ENCODE results near the gene VMA21.

Gene VMA21

DNA sequence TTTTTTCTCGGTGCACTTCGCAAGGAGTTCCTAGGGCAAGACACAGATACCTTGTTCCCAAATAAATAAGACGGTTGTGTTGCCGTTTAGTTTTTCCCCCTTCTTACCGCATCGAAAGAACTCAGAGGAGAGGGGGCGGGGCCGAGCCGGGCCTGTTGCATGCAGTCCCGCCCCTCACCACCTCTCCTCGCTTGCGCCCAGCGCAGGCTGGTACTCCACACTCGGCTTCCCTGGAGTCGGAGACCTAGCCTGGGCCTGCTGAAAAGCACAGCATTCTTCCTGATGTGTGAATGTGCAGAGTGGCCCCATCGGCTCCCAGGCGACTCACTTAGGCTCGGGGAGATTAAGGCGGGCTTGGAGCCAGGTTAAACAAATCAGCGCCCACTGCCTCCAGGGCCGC, 26.1 kb upstream of the VMA21 start:
- H3K4me3 ChIP-seq (ENCODE audit: low read depth in 1 of 2, low read length in 1 of 2): no peak overlapping the region
- no peaks in the 10 kb centered on the region for H3K4me1 ChIP-seq (ENCODE audit: control insufficient read depth in 1 of 2, insufficient read depth in 1 of 2, low read depth in 1 of 2, low read length in 1 of 2)
- no peaks in the 10 kb centered on the region for H3K9me3 ChIP-seq
- H3K27ac ChIP-seq: no peak overlapping the region
- TF ChIP-seq, protein P1, sequence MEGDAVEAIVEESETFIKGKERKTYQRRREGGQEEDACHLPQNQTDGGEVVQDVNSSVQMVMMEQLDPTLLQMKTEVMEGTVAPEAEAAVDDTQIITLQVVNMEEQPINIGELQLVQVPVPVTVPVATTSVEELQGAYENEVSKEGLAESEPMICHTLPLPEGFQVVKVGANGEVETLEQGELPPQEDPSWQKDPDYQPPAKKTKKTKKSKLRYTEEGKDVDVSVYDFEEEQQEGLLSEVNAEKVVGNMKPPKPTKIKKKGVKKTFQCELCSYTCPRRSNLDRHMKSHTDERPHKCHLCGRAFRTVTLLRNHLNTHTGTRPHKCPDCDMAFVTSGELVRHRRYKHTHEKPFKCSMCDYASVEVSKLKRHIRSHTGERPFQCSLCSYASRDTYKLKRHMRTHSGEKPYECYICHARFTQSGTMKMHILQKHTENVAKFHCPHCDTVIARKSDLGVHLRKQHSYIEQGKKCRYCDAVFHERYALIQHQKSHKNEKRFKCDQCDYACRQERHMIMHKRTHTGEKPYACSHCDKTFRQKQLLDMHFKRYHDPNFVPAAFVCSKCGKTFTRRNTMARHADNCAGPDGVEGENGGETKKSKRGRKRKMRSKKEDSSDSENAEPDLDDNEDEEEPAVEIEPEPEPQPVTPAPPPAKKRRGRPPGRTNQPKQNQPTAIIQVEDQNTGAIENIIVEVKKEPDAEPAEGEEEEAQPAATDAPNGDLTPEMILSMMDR (IDR thresholded peaks at IDR 0.05): no peak
- peaks cover 21% of the 10 kb centered on the region for H3K27me3 ChIP-seq
- H3K36me3 ChIP-seq: no peaks in the 10 kb centered on the region

DNA sequence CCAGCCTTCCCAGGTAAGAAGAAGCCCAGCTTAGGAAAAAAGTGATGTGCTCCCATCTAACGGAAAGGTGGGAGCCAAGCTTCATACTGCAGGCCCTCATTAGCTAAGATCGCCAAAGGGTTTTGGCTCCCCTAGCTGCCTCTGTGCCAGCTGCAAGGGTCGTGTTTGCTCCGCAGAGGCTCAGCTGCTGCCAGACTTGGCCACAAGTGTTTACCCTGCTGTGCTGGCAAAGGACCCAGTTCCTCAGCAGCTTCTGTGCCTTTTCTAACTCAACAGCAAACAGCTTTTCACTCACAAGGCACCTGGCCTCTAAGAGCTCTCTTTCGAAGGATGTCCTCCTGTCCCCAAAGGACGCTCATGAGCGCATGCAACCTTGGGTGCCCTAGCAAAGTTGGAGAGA, 12.2 kb upstream of the VMA21 start:
- H3K9me3 ChIP-seq: no peaks in the 10 kb centered on the region
- H3K4me3 ChIP-seq (ENCODE audit: low read depth in 1 of 2, low read length in 1 of 2): no peak overlapping the region
- no peaks in the 10 kb centered on the region for H3K4me1 ChIP-seq (ENCODE audit: control insufficient read depth in 1 of 2, insufficient read depth in 1 of 2, low read depth in 1 of 2, low read length in 1 of 2)
- no peaks in the 10 kb centered on the region for H3K27me3 ChIP-seq
- TF ChIP-seq, protein P1 (IDR thresholded peaks at IDR 0.05): no peak
- no peaks in the 10 kb centered on the region for H3K36me3 ChIP-seq
- H3K27ac ChIP-seq: no peak overlapping the region

DNA sequence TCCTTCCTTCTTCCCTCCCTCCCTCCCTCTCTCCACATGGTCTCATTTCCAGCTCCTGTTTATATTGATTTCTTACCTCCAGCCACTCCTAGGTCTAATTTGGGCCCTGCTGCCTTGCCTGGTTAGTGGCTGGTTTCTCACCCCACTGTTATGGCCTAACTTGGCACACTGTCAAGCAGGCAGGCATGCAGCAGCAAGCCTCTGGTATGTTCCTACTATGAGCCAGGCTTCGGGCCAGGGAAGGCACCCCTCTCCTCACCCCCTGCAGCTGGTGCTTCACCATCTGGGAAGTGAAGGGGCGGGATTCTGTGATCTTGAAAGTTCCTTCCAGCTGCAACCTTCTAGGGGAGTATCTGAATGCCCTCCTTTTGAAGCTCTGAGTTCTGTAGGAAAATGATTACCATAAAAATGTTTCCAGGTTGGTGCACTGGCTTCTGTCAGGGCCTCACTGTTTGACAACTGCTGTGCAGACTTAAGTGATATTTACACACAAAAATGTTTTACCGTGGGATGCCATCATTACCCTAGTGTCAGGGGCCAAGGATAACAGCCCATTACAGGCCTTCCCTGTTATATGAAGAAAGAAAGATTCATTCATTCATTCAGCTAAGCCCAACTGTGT, 10.1 kb upstream of the VMA21 start:
- Histone ChIP-seq H3K9me3 (no peaks in the 10 kb centered on the region), H3K4me3 (ENCODE audit: low read depth in 1 of 2, low read length in 1 of 2) (no peak overlapping the region), H3K36me3 (no peaks in the 10 kb centered on the region), H3K27ac (no peak overlapping the region), H3K27me3 (no peaks in the 10 kb centered on the region), H3K4me1 (ENCODE audit: control insufficient read depth in 1 of 2, insufficient read depth in 1 of 2, low read depth in 1 of 2, low read length in 1 of 2) (no peaks in the 10 kb centered on the region)
- TF ChIP-seq, protein P1 (IDR thresholded peaks at IDR 0.05): no peak

DNA sequence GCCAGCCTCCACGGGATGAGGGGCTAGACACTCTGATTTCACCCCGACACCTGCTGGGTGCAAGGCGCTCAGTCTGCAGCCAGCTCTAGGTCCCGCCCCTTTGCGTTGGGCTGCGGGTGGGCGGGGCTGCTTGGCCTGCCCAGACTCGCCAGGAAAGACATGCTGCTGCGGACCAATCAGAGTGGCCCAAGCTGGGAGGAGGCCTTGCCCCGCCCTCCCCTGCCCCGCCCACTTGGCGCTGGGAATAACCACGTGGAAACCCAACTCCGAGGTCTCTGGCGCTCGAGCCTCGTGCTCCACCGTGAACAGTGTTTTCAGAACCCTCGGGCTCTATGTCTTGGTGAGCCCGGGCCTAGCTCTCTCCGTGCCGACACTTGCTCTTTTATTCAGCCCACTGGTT, 5.3 kb upstream of the VMA21 start:
- TF ChIP-seq, protein P1 (IDR thresholded peaks at IDR 0.05): no peak

DNA sequence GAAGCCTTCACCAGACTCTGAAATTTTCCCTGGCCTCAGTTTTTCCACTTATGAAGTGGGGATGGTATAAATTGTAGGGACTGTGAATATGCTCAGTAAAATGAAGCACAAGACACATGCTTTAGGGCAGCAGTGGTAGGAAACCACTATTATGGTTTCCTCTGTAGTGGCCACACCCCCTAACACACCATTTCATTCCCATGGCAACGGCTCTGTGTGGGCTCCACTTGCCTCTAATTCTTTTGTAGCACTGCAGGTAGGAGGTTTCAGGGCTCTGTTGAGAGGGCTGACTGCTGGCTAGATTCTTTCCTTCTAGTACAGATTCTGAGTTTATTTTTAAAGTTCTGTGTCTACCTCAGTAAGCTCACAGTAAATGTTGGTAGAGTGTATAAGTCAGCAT, 3.5 kb upstream of the VMA21 start:
- TF ChIP-seq, protein P1 (IDR thresholded peaks at IDR 0.05): no peak
- no peak overlapping the region for H3K27ac ChIP-seq
- no peaks in the 10 kb centered on the region for H3K9me3 ChIP-seq
- no peaks in the 10 kb centered on the region for H3K27me3 ChIP-seq
- H3K36me3 ChIP-seq: no peaks in the 10 kb centered on the region
- peaks cover 10 to 12% of the 10 kb centered on the region in 2 experiments for H3K4me1 ChIP-seq (ENCODE audit: control insufficient read depth in 1 of 2, insufficient read depth in 1 of 2, low read depth in 1 of 2, low read length in 1 of 2)
- no peak overlapping the region for H3K4me3 ChIP-seq (ENCODE audit: low read depth in 1 of 2, low read length in 1 of 2)

More for the DNA sequence above, 5.3 kb upstream of the VMA21 start:
- H3K27me3 ChIP-seq: no peaks in the 10 kb centered on the region
- no peaks in the 10 kb centered on the region for H3K36me3 ChIP-seq
- H3K27ac ChIP-seq: no peak overlapping the region
- no peaks in the 10 kb centered on the region for H3K9me3 ChIP-seq
- no peak overlapping the region for H3K4me3 ChIP-seq (ENCODE audit: low read depth in 1 of 2, low read length in 1 of 2)
- H3K4me1 ChIP-seq (ENCODE audit: control insufficient read depth in 1 of 2, insufficient read depth in 1 of 2, low read depth in 1 of 2, low read length in 1 of 2): peaks cover 5% of the 10 kb centered on the region in 2 experiments

Measured in neutrophil (primary cell).